Measurements from ENCODE around the gene NHS.

NHS gene

GRCh38 chrX:17737710-17737985 is 362.6 kb downstream of the NHS start:
- H3K4me3 ChIP-seq (ENCODE audit: low read length), result no peak overlapping the region
- no peaks in the 10 kb centered on the region for H3K27me3 ChIP-seq (ENCODE audit: control insufficient read depth, low read length)
- no peaks in the 10 kb centered on the region for H3K4me1 ChIP-seq (ENCODE audit: control insufficient read depth, low read length)
- no peaks in the 10 kb centered on the region for H3K36me3 ChIP-seq (ENCODE audit: control insufficient read depth, low read length)
- H3K79me2 ChIP-seq (ENCODE audit: control insufficient read depth, low read length), result no peaks in the 10 kb centered on the region
- H3K9me3 ChIP-seq (ENCODE audit: control insufficient read depth, insufficient read depth, low read length), result no peaks in the 10 kb centered on the region
- no peaks in the 10 kb centered on the region for H4K20me1 ChIP-seq (ENCODE audit: control insufficient read depth, insufficient read depth, low read depth, low read length)
- H3K9me2 ChIP-seq (replicated peaks; ENCODE audit: control insufficient read depth, low read length), result no peaks in the 10 kb centered on the region
- H3F3A ChIP-seq (ENCODE audit: control insufficient read depth, insufficient read depth), result no peaks in the 10 kb centered on the region
- TF ChIP-seq CTCF (IDR thresholded peaks at IDR 0.05; ENCODE audit: low read depth, low read length, poor library complexity, severe bottlenecking), result no peak
- TF ChIP-seq EZH2phosphoT487 (IDR thresholded peaks at IDR 0.05; ENCODE audit: borderline replicate concordance, low read length), result no peak
- H3K27ac ChIP-seq (ENCODE audit: low read depth, low read length), result no peak overlapping the region
- H3K4me2 ChIP-seq (ENCODE audit: low read length), result no peak overlapping the region

- no peaks in the 10 kb centered on the region for H3K79me2 ChIP-seq (ENCODE audit: control insufficient read depth, low read length)
- no peaks in the 10 kb centered on the region for H3F3A ChIP-seq (ENCODE audit: control insufficient read depth, insufficient read depth)
- H3K27me3 ChIP-seq (ENCODE audit: control insufficient read depth, low read length), result no peaks in the 10 kb centered on the region
- no peaks in the 10 kb centered on the region for H3K36me3 ChIP-seq (ENCODE audit: control insufficient read depth, low read length)
- H3K4me3 ChIP-seq (ENCODE audit: low read length), result no peak overlapping the region
- H3K4me1 ChIP-seq (ENCODE audit: control insufficient read depth, low read length), result no peaks in the 10 kb centered on the region
- no peaks in the 10 kb centered on the region for H3K9me2 ChIP-seq (replicated peaks; ENCODE audit: control insufficient read depth, low read length)
- no peaks in the 10 kb centered on the region for H3K9me3 ChIP-seq (ENCODE audit: control insufficient read depth, insufficient read depth, low read length)
- H4K20me1 ChIP-seq (ENCODE audit: control insufficient read depth, insufficient read depth, low read depth, low read length), result no peaks in the 10 kb centered on the region
- TF ChIP-seq EZH2phosphoT487 (IDR thresholded peaks at IDR 0.05; ENCODE audit: borderline replicate concordance, low read length) (no peak), CTCF (IDR thresholded peaks at IDR 0.05; ENCODE audit: low read depth, low read length, poor library complexity, severe bottlenecking) (no peak)
- H3K27ac ChIP-seq (ENCODE audit: low read depth, low read length), result no peak overlapping the region
- no peak overlapping the region for H3K4me2 ChIP-seq (ENCODE audit: low read length)
Measured at GRCh38 chrX:17737986-17738713, 363.1 kb downstream of the NHS start.

- Histone ChIP-seq H3K36me3 (ENCODE audit: control insufficient read depth, low read length) (no peaks in the 10 kb centered on the region), H3K27ac (ENCODE audit: low read depth, low read length) (no peak overlapping the region), H3K4me2 (ENCODE audit: low read length) (no peak overlapping the region), H3K79me2 (ENCODE audit: control insufficient read depth, low read length) (no peaks in the 10 kb centered on the region), H3K27me3 (ENCODE audit: control insufficient read depth, low read length) (no peaks in the 10 kb centered on the region), H4K20me1 (ENCODE audit: control insufficient read depth, insufficient read depth, low read depth, low read length) (no peaks in the 10 kb centered on the region), H3K9me2 (replicated peaks; ENCODE audit: control insufficient read depth, low read length) (no peaks in the 10 kb centered on the region), H3F3A (ENCODE audit: control insufficient read depth, insufficient read depth) (no peaks in the 10 kb centered on the region), H3K4me3 (ENCODE audit: low read length) (no peak overlapping the region), H3K9me3 (ENCODE audit: control insufficient read depth, insufficient read depth, low read length) (no peaks in the 10 kb centered on the region), H3K4me1 (ENCODE audit: control insufficient read depth, low read length) (no peaks in the 10 kb centered on the region)
- TF ChIP-seq EZH2phosphoT487 (IDR thresholded peaks at IDR 0.05; ENCODE audit: borderline replicate concordance, low read length), result no peak
- no peak for TF ChIP-seq CTCF (IDR thresholded peaks at IDR 0.05; ENCODE audit: low read depth, low read length, poor library complexity, severe bottlenecking)
Measured at GRCh38 chrX:17738737-17739535, 363.9 kb downstream of the NHS start.

Measured in DOHH2 (cell line).